Stomach (tissue), 4 donors: ENCODE measurements around the gene UBQLN1.

Experiments
- EP300 ChIP-seq: sonication (generic); formaldehyde crosslinking; IDR thresholded peaks from one replicate; pipeline ENCODE4 v1.6.1; 2017; ENCODE audit warnings: antibody characterized with exemption
- TF ChIP-seq, protein P1 (sequence below), 7 experiments: fragments of 450-650 bp in 4 of 7; fragments of 200-600 bp in 3 of 7; sonication (generic) in 3 of 7; IDR thresholded peaks; one replicate each; pipeline ENCODE4 v1.5.1; 2016 to 2019; ENCODE audit warnings: antibody characterized with exemption in 7 of 7, control low read depth in 2 of 7, mild to moderate bottlenecking in 1 of 7

DNA sequence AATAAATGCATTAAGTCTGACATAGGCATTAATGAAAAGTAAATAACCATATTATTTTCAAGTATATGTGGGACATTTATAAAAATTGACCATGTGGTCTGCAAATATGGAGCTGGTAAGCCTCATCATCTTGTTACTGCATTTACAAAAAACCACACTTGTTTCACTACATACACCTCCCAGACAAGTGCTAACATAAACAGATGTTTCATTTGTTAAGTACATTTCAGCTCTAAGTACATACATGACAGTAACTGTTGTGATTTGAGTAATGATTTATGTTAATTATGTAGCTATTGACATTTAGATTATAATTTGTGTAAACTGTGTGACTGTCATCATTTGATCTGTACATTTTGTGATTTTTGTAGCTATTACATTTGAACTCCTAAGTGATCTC lies 70.9 kb downstream of the UBQLN1 start:
- TF ChIP-seq EP300, result no peak
- TF ChIP-seq, protein P1, sequence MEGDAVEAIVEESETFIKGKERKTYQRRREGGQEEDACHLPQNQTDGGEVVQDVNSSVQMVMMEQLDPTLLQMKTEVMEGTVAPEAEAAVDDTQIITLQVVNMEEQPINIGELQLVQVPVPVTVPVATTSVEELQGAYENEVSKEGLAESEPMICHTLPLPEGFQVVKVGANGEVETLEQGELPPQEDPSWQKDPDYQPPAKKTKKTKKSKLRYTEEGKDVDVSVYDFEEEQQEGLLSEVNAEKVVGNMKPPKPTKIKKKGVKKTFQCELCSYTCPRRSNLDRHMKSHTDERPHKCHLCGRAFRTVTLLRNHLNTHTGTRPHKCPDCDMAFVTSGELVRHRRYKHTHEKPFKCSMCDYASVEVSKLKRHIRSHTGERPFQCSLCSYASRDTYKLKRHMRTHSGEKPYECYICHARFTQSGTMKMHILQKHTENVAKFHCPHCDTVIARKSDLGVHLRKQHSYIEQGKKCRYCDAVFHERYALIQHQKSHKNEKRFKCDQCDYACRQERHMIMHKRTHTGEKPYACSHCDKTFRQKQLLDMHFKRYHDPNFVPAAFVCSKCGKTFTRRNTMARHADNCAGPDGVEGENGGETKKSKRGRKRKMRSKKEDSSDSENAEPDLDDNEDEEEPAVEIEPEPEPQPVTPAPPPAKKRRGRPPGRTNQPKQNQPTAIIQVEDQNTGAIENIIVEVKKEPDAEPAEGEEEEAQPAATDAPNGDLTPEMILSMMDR (IDR thresholded peaks at IDR 0.05), result no peak
